ENCODE data around the gene DCC. TPM values are rescaled to one million over a fixed set of nuclear protein-coding genes. Genes with fewer than 3 reads are reported as not detected.

The DCC gene
- total RNA-seq, 1 experiment from 2014 or later, result not detected

- POLR2A ChIA-PET, result no interaction called here
- Histone ChIP-seq H3K79me2 (ENCODE audit: insufficient read depth, low read length) (no peaks in the 10 kb centered on the region), H3K36me3 (ENCODE audit: control insufficient read depth in 1 of 2, insufficient read depth in 2 of 2, low read length in 2 of 2) (no peaks in the 10 kb centered on the region), H3K27ac (ENCODE audit: low read depth, low read length) (no peak overlapping the region), H3K27me3 (ENCODE audit: insufficient read depth, low read length) (no peaks in the 10 kb centered on the region), H3K9ac (ENCODE audit: low read length) (no peak overlapping the region), H3K4me3 (replicated peaks in 1 of 2; ENCODE audit: low read depth in 1 of 2, low read length in 2 of 2) (no peak overlapping the region), H3K9me3 (ENCODE audit: control insufficient read depth in 1 of 2, insufficient read depth in 1 of 2, low read depth in 1 of 2, low read length in 2 of 2) (peaks cover 4 to 21% of the 10 kb centered on the region in 2 experiments; a peak in 2 of 4 replicates), H4K20me1 (ENCODE audit: insufficient read depth) (no peaks in the 10 kb centered on the region), H3K4me2 (ENCODE audit: low read length) (no peak overlapping the region), H2AFZ (ENCODE audit: low read depth, low read length, poor library complexity, severe bottlenecking) (no peak overlapping the region), H3K4me1 (ENCODE audit: control insufficient read depth in 1 of 2, insufficient read depth in 2 of 2, low read length in 2 of 2) (no peaks in the 10 kb centered on the region), H3K9me2 (ENCODE audit: insufficient read depth) (no peaks in the 10 kb centered on the region)
- CTCF ChIA-PET, result no interaction called here
- no peak for TF ChIP-seq ZBTB33 (IDR thresholded peaks at IDR 0.05; ENCODE audit: extremely low read depth, insufficient replicate concordance, low read length)
- no peak for TF ChIP-seq FOSL1 (IDR thresholded peaks at IDR 0.05; ENCODE audit: low read depth)
- no peak for TF ChIP-seq ATF3 (IDR thresholded peaks at IDR 0.05)
- TF ChIP-seq SRF (IDR thresholded peaks at IDR 0.05; ENCODE audit: low read depth), result no peak
- no peak for TF ChIP-seq CBX3 (IDR thresholded peaks at IDR 0.05; ENCODE audit: low read depth)
- ATAC-seq (no peak), DNase-seq (ENCODE audit: low read depth, low spot score) (no peak)
- no TSS peak for BruUV-seq (replicated peaks)
- RAD21 ChIA-PET (ENCODE audit: low non-redundant PET in 1 of 2, low total read pairs in 2 of 2, uncharacterized antibody in 2 of 2, unreplicated experiment in 2 of 2), result no interaction called here
- intact Hi-C loops (cut with micrococcal nuclease), result no loop called here
These were observed 191.8 kb downstream of the DCC start for GRCh38 chr18:52531836-52532235.

- no peak overlapping the region for H3K27ac ChIP-seq (ENCODE audit: low read depth, low read length)
- no peak for ATAC-seq
- H3K36me3 ChIP-seq (ENCODE audit: control insufficient read depth in 1 of 2, insufficient read depth in 2 of 2, low read length in 2 of 2), result no peaks in the 10 kb centered on the region
- no peak overlapping the region for H3K4me2 ChIP-seq (ENCODE audit: low read length)
- intact Hi-C loops (cut with micrococcal nuclease), result no loop called here
- DNase-seq (ENCODE audit: low read depth, low spot score), result no peak
- CTCF ChIA-PET, result no interaction called here
- no TSS peak for BruUV-seq (replicated peaks)
- H3K9me3 ChIP-seq (ENCODE audit: control insufficient read depth in 1 of 2, insufficient read depth in 1 of 2, low read depth in 1 of 2, low read length in 2 of 2), result peaks cover 14 to 15% of the 10 kb centered on the region in 2 experiments; a peak in 2 of 4 replicates
- no peaks in the 10 kb centered on the region for H3K79me2 ChIP-seq (ENCODE audit: insufficient read depth, low read length)
- POLR2A ChIA-PET, result no interaction called here
- no peak overlapping the region for H3K9ac ChIP-seq (ENCODE audit: low read length)
- H3K9me2 ChIP-seq (ENCODE audit: insufficient read depth), result no peaks in the 10 kb centered on the region
- no peak overlapping the region for H2AFZ ChIP-seq (ENCODE audit: low read depth, low read length, poor library complexity, severe bottlenecking)
- H3K4me1 ChIP-seq (ENCODE audit: control insufficient read depth in 1 of 2, insufficient read depth in 2 of 2, low read length in 2 of 2), result no peaks in the 10 kb centered on the region
- no peaks in the 10 kb centered on the region for H4K20me1 ChIP-seq (ENCODE audit: insufficient read depth)
- H3K27me3 ChIP-seq (ENCODE audit: insufficient read depth, low read length), result no peaks in the 10 kb centered on the region
- H3K4me3 ChIP-seq (replicated peaks in 1 of 2; ENCODE audit: low read depth in 1 of 2, low read length in 2 of 2), result no peak overlapping the region
- RAD21 ChIA-PET (ENCODE audit: low non-redundant PET in 1 of 2, low total read pairs in 2 of 2, uncharacterized antibody in 2 of 2, unreplicated experiment in 2 of 2), result no interaction called here
- TF ChIP-seq SP1 (IDR thresholded peaks at IDR 0.05; ENCODE audit: low read depth) (no peak), YY1 (IDR thresholded peaks at IDR 0.05; ENCODE audit: extremely low read depth, insufficient replicate concordance, low read depth, low read length) (no peak), ELF1 (IDR thresholded peaks at IDR 0.05; ENCODE audit: borderline replicate concordance, low read depth) (no peak), RAD21 (IDR thresholded peaks at IDR 0.05; ENCODE audit: low read depth) (no peak), REST (IDR thresholded peaks at IDR 0.05; ENCODE audit: low read depth) (no peak), POLR2A (IDR thresholded peaks at IDR 0.05; ENCODE audit: borderline replicate concordance, extremely low read depth, insufficient read depth, insufficient read length) (no peak), ZBTB33 (IDR thresholded peaks at IDR 0.05; ENCODE audit: extremely low read depth, insufficient replicate concordance, low read length) (no peak), POLR2AphosphoS5 (IDR thresholded peaks at IDR 0.05; ENCODE audit: low read depth, low read length) (no peak), EGR1 (IDR thresholded peaks at IDR 0.05; ENCODE audit: low read depth) (no peak), EZH2 (IDR thresholded peaks at IDR 0.05) (no peak)
These were observed 196.0 kb downstream of the DCC start for GRCh38 chr18:52536039-52536438.

Measured in HCT116 (cell line).